T-helper 17 cell (primary cell): ENCODE data around the gene USP17L27. TPM values are rescaled to one million over a fixed set of nuclear protein-coding genes. Genes with fewer than 3 reads are reported as not detected.
"Not testable (repeated sequence)": the region's sequence is repeated elsewhere in the genome, so short reads cannot be mapped to it uniquely, and the experiment has no call there.

Source experiments
- ATAC-seq: fragments of 150-1000 bp; cut with Tn5 transposase; 2 replicates; pipeline ENCODE4 v1.10.0; 2021; ENCODE audit warnings: mild to moderate bottlenecking, moderate library complexity
- DNase-seq, 3 donors: peaks; one replicate each; pipeline versions ENCODE4 v3.0.0 to v3.0.0-alpha.2; 2020 to 2021
- H3K9me3 ChIP-seq: one replicate; pipeline ENCODE4 v1.7.0; 2013; ENCODE audit warnings: low read length, mild to moderate bottlenecking; ENCODE audit not compliant: control insufficient read depth, poor library complexity, severe bottlenecking
- H3K27ac Mint-ChIP-seq: one replicate; pipeline ENCODE4 v1.8.0; 2022; ENCODE audit warnings: mild to moderate bottlenecking, moderate library complexity, mixed read lengths
- H3K27me3 Mint-ChIP-seq: one replicate; pipeline ENCODE4 v1.8.0; 2022; ENCODE audit warnings: mixed read lengths
- H3K36me3 Mint-ChIP-seq: one replicate; pipeline ENCODE4 v1.8.0; 2022; ENCODE audit warnings: low read depth, mixed read lengths
- H3K4me1 Mint-ChIP-seq: one replicate; pipeline ENCODE4 v1.8.0; 2022; ENCODE audit warnings: mild to moderate bottlenecking, mixed read lengths
- H3K4me3 Mint-ChIP-seq: one replicate; pipeline ENCODE4 v1.8.0; 2022; ENCODE audit warnings: mild to moderate bottlenecking, moderate library complexity, mixed read lengths
- total RNA-seq, 4 donors: library from RNA in 2 of 4; stranded (reverse) in 2 of 4; gene quantifications; one replicate each; pipeline ENCODE4 v1.2.3 and lab custom pipeline; 2022 to 2026

Gene USP17L27
- total RNA-seq = not detected
- total RNA-seq (lab: John Stamatoyannopoulos, UW) = 0 reads per million in 2 donors

GRCh38 chr4:9343848-9344247 lies at the start of gene USP17L27:
Gene USP17L27 (plus strand): TSS chr4:9344148. CDS start chr4:9344148, 0 bp downstream.
- not testable (repeated sequence) for H3K36me3 Mint-ChIP-seq, H3K4me1 Mint-ChIP-seq, DNase-seq, H3K9me3 ChIP-seq, H3K27ac Mint-ChIP-seq, ATAC-seq, H3K27me3 Mint-ChIP-seq, H3K4me3 Mint-ChIP-seq

- ATAC-seq, H3K4me3 Mint-ChIP-seq, H3K9me3 ChIP-seq, H3K36me3 Mint-ChIP-seq, H3K27me3 Mint-ChIP-seq, H3K27ac Mint-ChIP-seq, H3K4me1 Mint-ChIP-seq, DNase-seq: not testable (repeated sequence)
Observed at GRCh38 chr4:9324191-9324590, 19.8 kb upstream of the USP17L27 start.

GRCh38 chr4:9324865-9325264 lies 19.1 kb upstream of the USP17L27 start, which contains the start of gene USP17L24:
Gene USP17L24 (plus strand): TSS chr4:9325165. CDS start chr4:9325165, 0 bp downstream.
- H3K4me3 Mint-ChIP-seq, H3K9me3 ChIP-seq, H3K27me3 Mint-ChIP-seq, DNase-seq, H3K36me3 Mint-ChIP-seq, H3K4me1 Mint-ChIP-seq, H3K27ac Mint-ChIP-seq, ATAC-seq: not testable (repeated sequence)

- H3K4me1 Mint-ChIP-seq, H3K9me3 ChIP-seq, H3K4me3 Mint-ChIP-seq, H3K27ac Mint-ChIP-seq, H3K27me3 Mint-ChIP-seq, H3K36me3 Mint-ChIP-seq, ATAC-seq, DNase-seq: not testable (repeated sequence)
Observed at GRCh38 chr4:9329611-9330010, 14.3 kb upstream of the USP17L27 start, which contains the start of gene USP17L25. Gene USP17L25 (plus strand): TSS chr4:9329911. CDS start chr4:9329911, 0 bp downstream.

- H3K4me1 Mint-ChIP-seq, H3K9me3 ChIP-seq, H3K36me3 Mint-ChIP-seq, H3K27ac Mint-ChIP-seq, ATAC-seq, H3K4me3 Mint-ChIP-seq, H3K27me3 Mint-ChIP-seq, DNase-seq: not testable (repeated sequence)
Observed at GRCh38 chr4:9334358-9334757, 9.6 kb upstream of the USP17L27 start, which contains the start of gene USP17L26. Gene USP17L26 (plus strand): TSS chr4:9334658. CDS start chr4:9334658, 0 bp downstream.

- H3K4me1 Mint-ChIP-seq, DNase-seq, H3K9me3 ChIP-seq, H3K27me3 Mint-ChIP-seq, H3K27ac Mint-ChIP-seq, ATAC-seq, H3K36me3 Mint-ChIP-seq, H3K4me3 Mint-ChIP-seq: not testable (repeated sequence)
Observed at GRCh38 chr4:9339103-9339502, 4.8 kb upstream of the USP17L27 start, which contains the start of gene USP17L5. Gene USP17L5 (plus strand): TSS chr4:9339403. CDS start chr4:9339403, 0 bp downstream.

GRCh38 chr4:9348593-9348992 lies 4.6 kb downstream of the USP17L27 start, which contains the start of gene USP17L28:
Gene USP17L28 (plus strand): TSS chr4:9348893. CDS start chr4:9348893, 0 bp downstream.
- H3K4me1 Mint-ChIP-seq, H3K27ac Mint-ChIP-seq, DNase-seq, H3K27me3 Mint-ChIP-seq, H3K4me3 Mint-ChIP-seq, H3K36me3 Mint-ChIP-seq, ATAC-seq, H3K9me3 ChIP-seq: not testable (repeated sequence)

GRCh38 chr4:9350866-9351265 lies 6.9 kb downstream of the USP17L27 start:
- not testable (repeated sequence) for H3K27me3 Mint-ChIP-seq, H3K4me1 Mint-ChIP-seq, H3K27ac Mint-ChIP-seq, H3K9me3 ChIP-seq, H3K4me3 Mint-ChIP-seq, DNase-seq, ATAC-seq, H3K36me3 Mint-ChIP-seq

- not testable (repeated sequence) for H3K27ac Mint-ChIP-seq, DNase-seq, H3K4me1 Mint-ChIP-seq, H3K36me3 Mint-ChIP-seq, H3K9me3 ChIP-seq, H3K4me3 Mint-ChIP-seq, H3K27me3 Mint-ChIP-seq, ATAC-seq
Observed at GRCh38 chr4:9353338-9353737, 9.4 kb downstream of the USP17L27 start, which contains the start of gene USP17L29. Gene USP17L29 (plus strand): TSS chr4:9353638. CDS start chr4:9353638, 0 bp downstream.

- DNase-seq, H3K27ac Mint-ChIP-seq, H3K27me3 Mint-ChIP-seq, H3K4me3 Mint-ChIP-seq, ATAC-seq, H3K4me1 Mint-ChIP-seq, H3K36me3 Mint-ChIP-seq, H3K9me3 ChIP-seq: not testable (repeated sequence)
Observed at GRCh38 chr4:9362829-9363228, 18.9 kb downstream of the USP17L27 start, which contains the start of gene USP17L30. Gene USP17L30 (plus strand): TSS chr4:9363129. CDS start chr4:9363129, 0 bp downstream.

GRCh38 chr4:9379881-9380280 lies 35.9 kb downstream of the USP17L27 start:
- not testable (repeated sequence) for H3K4me3 Mint-ChIP-seq, ATAC-seq, DNase-seq, H3K4me1 Mint-ChIP-seq, H3K9me3 ChIP-seq, H3K27ac Mint-ChIP-seq, H3K36me3 Mint-ChIP-seq, H3K27me3 Mint-ChIP-seq

- H3K27ac Mint-ChIP-seq, H3K36me3 Mint-ChIP-seq, ATAC-seq, H3K4me1 Mint-ChIP-seq, H3K9me3 ChIP-seq: not testable (repeated sequence)
- Mint-ChIP-seq H3K27me3 (peaks cover 13% of the 10 kb centered on the region), H3K4me3 (peak overlapping the region; percentile 65)
- peak; percentile 15 to 37 (median 37) for DNase-seq
Observed at GRCh38 chr4:9381012-9381534, 37.1 kb downstream of the USP17L27 start.

- no peak overlapping the region for H3K4me3 Mint-ChIP-seq
- no peaks in the 10 kb centered on the region for H3K9me3 ChIP-seq
- no peak overlapping the region for H3K27ac Mint-ChIP-seq
- no peak for ATAC-seq
- peaks cover 13% of the 10 kb centered on the region for H3K27me3 Mint-ChIP-seq
- peaks cover 2% of the 10 kb centered on the region for H3K4me1 Mint-ChIP-seq
- H3K36me3 Mint-ChIP-seq = no peaks in the 10 kb centered on the region
- DNase-seq = no peak
Observed at GRCh38 chr4:9384126-9384525, 40.2 kb downstream of the USP17L27 start.

- H3K4me3 Mint-ChIP-seq, H3K9me3 ChIP-seq, ATAC-seq, H3K4me1 Mint-ChIP-seq, H3K27ac Mint-ChIP-seq, H3K36me3 Mint-ChIP-seq, DNase-seq: not testable (repeated sequence)
- H3K27me3 Mint-ChIP-seq = peaks cover 14% of the 10 kb centered on the region
Observed at GRCh38 chr4:9389001-9389400, 45.1 kb downstream of the USP17L27 start.
